Dendritic cell treated with granulocyte-macrophage colony-stimulating factor and Interleukin-4, amounts not matched to agents 40 ng/mL and 50 ng/mL, for 4 days (primary cell): ENCODE data around the gene IER3.
A peak's percentile ranks its signal among the peaks of the same experiment; 100 is the strongest.
"Not testable (repeated sequence)": the region's sequence is repeated elsewhere in the genome, so short reads cannot be mapped to it uniquely, and the experiment has no call there.

ENCODE experiments used
- H3K27ac Mint-ChIP-seq: one replicate; pipeline ENCODE4 v1.8.0; 2022; ENCODE audit warnings: mild to moderate bottlenecking, mixed read lengths
- H3K27me3 Mint-ChIP-seq: one replicate; pipeline ENCODE4 v1.8.0; 2022; ENCODE audit warnings: mild to moderate bottlenecking, mixed read lengths
- H3K36me3 Mint-ChIP-seq: one replicate; pipeline ENCODE4 v1.8.0; 2022; ENCODE audit warnings: low read depth, mixed read lengths
- H3K4me1 Mint-ChIP-seq: one replicate; pipeline ENCODE4 v1.8.0; 2022; ENCODE audit warnings: low read depth, mixed read lengths
- H3K4me3 Mint-ChIP-seq: one replicate; pipeline ENCODE4 v1.8.0; 2022; ENCODE audit warnings: mild to moderate bottlenecking, moderate library complexity, mixed read lengths
- H3K9me3 Mint-ChIP-seq: one replicate; pipeline ENCODE4 v1.8.0; 2022; ENCODE audit warnings: mixed read lengths
- intact Hi-C: fragments of 100-400 bp; cut with micrococcal nuclease; formaldehyde crosslinking; loops from one replicate; pipeline ENCODE4 v1.15.0; 2022

Gene IER3

DNA sequence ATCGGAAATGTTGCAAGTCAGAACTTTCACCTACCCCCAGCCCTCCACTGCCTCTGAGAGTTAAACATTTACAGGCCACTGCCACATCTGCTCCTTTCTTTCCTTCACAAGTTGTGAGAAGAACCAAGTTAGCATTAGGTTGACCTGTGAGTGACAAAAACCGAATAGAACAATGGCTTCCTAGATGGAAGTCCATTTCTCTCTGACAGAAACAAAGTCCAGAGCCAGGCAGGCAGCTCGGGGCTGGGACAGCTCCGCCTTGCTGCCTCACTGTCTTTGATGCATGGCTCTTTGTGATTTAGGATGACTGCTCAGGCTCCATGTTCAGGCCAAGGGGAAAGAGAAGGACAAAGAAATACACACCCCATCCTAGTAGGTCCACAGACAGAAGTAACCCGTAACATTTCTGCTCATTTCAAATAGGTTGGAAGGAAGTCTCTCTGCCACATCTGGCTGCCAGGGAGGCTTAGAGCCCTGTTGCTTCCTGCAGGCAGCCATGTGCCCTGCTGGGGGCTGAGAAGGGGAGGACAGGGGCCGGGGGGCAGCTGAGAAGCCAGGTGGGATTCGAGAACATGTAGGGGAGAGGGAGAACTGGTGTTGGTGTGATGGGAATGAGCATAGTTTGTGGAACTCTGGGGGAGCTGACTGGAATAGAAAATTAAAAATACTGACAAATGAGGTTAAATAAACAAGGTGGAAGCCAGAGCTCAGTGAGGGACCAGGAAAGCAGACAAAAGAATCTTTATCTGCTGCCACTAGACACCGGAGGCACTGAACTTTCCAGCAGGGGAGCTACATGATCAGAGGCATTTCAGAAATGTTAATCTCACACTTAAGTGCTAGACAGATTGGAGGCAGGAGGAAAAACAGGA, 19.5 kb upstream of the IER3 start:
- no peak overlapping the region for H3K4me3 Mint-ChIP-seq
- peaks cover 65% of the 10 kb centered on the region for H3K4me1 Mint-ChIP-seq
- H3K27me3 Mint-ChIP-seq: peaks cover 13% of the 10 kb centered on the region
- intact Hi-C loops: no loop called here
- H3K27ac Mint-ChIP-seq: peak overlapping the region; percentile 65
- H3K9me3 Mint-ChIP-seq: no peaks in the 10 kb centered on the region
- H3K36me3 Mint-ChIP-seq: no peaks in the 10 kb centered on the region

DNA sequence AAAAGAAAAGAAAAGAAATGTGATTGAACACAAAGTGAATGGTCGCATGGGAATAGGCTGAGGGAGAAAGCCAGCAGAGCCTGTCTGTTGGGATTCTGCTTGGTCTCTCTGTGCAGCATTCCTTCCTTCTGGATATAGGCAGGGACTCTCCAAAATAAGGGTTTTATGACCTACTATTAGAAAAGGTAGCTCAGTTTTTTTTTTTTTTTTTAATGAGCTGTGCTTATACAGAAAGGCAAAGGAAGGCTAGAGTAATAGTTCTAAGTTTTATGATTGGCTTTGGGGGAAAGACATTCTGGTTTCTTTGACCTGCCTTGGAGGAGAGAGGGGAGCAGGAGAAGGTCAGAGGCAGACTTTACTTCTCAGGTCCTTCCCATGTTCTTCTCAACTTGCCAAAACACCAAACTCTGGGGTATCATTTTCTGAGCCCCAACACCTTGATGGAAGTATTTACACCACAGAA, 18.8 kb upstream of the IER3 start:
- no peak overlapping the region for H3K4me3 Mint-ChIP-seq
- no peaks in the 10 kb centered on the region for H3K9me3 Mint-ChIP-seq
- peaks cover 65% of the 10 kb centered on the region for H3K4me1 Mint-ChIP-seq
- intact Hi-C loops: no loop called here
- H3K27ac Mint-ChIP-seq: peak overlapping the region; percentile 65
- no peaks in the 10 kb centered on the region for H3K36me3 Mint-ChIP-seq
- H3K27me3 Mint-ChIP-seq: peaks cover 13% of the 10 kb centered on the region

DNA sequence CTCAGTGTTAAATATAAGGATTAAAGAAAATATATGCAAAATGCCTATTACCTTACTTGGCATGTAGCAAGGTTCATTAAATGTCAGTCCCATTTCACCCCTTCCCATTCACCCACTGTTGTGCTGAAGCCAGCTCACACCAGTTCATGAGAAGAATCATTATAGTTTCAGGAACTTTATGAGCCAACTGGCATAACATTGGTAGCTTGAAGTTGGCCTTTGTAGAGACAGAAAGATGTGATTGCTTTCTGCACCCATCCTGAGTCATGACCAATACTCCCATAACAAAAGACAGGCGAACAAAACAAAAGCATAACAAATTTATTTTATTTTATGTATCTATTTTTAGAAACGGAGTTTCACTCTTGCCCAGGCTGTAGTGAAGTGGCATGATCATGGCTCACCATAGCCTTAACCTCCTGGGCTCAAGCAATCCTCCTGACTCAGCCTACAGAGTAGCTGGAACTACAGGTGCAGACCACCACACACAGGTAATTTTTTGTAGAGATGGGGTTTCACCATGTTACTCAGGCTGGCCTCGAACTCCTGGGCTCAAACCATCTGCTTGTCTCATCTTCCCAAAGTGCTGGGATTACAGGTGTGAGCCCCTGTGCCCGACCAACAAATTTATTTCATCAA, 17.6 kb upstream of the IER3 start:
- H3K9me3 Mint-ChIP-seq: no peaks in the 10 kb centered on the region
- H3K36me3 Mint-ChIP-seq: no peaks in the 10 kb centered on the region
- no peak overlapping the region for H3K27ac Mint-ChIP-seq
- peaks cover 62% of the 10 kb centered on the region for H3K4me1 Mint-ChIP-seq
- peaks cover 13% of the 10 kb centered on the region for H3K27me3 Mint-ChIP-seq
- intact Hi-C loops: no loop called here
- H3K4me3 Mint-ChIP-seq: no peak overlapping the region

DNA sequence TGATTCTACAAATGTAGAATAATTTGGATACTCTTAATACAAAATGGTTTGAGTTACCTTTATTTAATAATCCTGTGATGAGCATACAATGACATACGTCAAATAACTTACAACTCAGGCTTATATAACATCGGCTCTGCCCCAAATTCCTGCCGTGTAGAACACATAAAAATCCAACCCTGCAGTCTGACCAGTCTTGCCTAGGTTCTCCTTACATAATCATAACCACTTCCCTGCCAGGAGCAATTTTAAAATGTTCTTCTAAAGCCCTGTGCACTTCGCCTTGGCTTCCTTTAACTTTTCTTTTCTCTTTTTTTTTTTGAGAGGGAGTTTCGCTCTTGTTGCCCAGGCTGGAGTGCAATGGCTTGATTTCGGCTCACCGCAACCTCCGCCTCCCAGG, 16.2 kb upstream of the IER3 start:
- H3K9me3 Mint-ChIP-seq: no peaks in the 10 kb centered on the region
- no peaks in the 10 kb centered on the region for H3K36me3 Mint-ChIP-seq
- no peak overlapping the region for H3K4me3 Mint-ChIP-seq
- peaks cover 62% of the 10 kb centered on the region for H3K4me1 Mint-ChIP-seq
- peak overlapping the region; percentile 90 for H3K27ac Mint-ChIP-seq
- intact Hi-C loops: no loop called here
- H3K27me3 Mint-ChIP-seq: peaks cover 7% of the 10 kb centered on the region

DNA sequence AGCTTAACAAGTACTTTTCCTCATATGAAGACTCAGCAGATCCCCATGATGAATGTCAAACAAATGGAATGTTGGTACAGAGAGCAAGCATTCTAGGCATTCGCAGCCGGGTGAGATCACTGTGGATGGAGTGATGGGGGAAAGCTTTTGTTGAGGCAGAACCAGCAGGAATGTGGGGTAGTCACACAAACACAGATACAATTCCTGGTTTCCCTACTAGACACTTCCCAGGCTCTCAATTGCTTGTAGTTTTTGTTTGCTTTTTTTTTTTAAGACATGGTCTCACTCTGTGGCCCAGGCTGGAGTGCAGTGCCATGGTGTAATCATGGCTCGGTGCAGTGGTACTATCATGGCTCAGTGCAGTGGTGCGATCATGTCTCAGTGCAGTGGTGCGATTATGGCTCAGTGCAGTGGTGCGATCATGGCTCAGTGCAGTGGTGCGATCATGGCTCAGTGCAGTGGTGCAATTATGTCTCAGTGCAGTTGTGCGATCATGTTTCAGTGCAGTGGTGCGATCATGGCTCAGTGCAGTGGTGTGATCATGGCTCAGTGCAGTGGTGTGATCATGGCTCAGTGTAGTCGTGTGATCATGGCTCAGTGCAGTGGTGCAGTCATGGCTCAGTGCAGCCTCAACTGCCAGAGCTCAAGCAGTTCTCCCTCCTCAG, 15.4 kb upstream of the IER3 start:
- H3K4me1 Mint-ChIP-seq: peaks cover 68% of the 10 kb centered on the region
- peak overlapping the region; percentile 90 for H3K27ac Mint-ChIP-seq
- H3K9me3 Mint-ChIP-seq: no peaks in the 10 kb centered on the region
- intact Hi-C loops: no loop called here
- H3K4me3 Mint-ChIP-seq: no peak overlapping the region
- peaks cover 7% of the 10 kb centered on the region for H3K27me3 Mint-ChIP-seq
- H3K36me3 Mint-ChIP-seq: no peaks in the 10 kb centered on the region

DNA sequence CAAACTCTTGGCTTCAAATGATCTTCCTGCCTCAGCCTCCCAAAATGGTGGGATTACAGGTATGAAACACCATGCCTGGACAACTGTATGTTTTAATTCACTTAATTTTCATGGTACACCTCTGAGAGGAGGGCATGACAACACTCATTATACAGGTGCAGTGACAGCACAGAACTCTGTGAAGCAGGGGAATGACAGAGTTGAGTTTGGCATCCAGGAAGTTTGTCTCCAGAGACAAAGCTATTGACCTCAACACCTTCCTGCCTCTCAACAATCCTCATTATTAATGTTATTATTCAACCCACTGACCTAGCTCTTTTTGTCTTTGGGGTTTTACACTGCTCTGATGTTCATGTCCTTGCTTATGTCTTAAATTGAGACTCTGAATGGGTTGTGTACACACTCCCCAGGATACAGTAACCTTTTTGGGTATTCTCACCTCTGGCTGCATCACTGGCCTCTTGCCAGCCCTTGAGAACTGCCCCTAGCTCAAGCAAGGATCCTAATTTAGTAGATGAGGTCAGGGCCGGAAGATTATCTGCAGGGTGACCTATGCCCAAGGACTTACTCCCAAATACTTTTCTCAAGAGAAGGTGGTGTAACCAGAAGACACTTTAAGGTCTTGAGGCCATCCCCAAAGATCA, 13.0 kb upstream of the IER3 start:
- Mint-ChIP-seq H3K27me3 (no peaks in the 10 kb centered on the region), H3K36me3 (no peaks in the 10 kb centered on the region), H3K4me1 (peaks cover 65% of the 10 kb centered on the region), H3K4me3 (no peak overlapping the region), H3K27ac (peak overlapping the region; percentile 85), H3K9me3 (no peaks in the 10 kb centered on the region)
- intact Hi-C loops: no loop called here

DNA sequence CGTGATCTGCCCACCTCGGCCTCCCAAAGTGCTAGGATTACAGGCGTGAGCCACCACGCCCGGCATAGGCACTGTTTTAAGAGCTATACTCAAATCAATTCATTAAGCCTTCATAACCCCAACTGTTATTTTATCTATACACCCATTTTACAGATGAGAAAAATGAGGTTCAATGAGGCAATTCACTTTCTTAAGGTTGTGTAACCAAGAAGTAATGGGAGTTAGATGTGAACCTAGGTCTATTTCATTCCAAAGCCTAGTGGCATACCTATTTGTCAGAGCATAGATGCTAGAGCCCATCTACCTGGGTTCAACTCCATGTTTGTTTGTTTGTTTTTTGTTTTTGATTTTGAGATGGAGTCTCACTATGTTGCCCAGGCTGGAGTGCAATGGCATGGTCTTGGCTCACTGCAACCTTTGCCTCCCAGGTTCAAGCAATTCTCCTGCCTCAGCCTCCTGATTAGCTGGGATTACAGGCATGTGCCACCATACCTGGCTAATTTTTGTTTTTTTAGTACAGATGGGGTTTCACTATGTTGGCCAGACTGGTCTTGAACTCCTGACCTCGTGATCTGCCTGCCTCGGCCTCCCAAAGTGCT, 12.2 kb upstream of the IER3 start:
- peak overlapping the region; percentile 85 for H3K27ac Mint-ChIP-seq
- intact Hi-C loops, H3K9me3 Mint-ChIP-seq: not testable (repeated sequence)

DNA sequence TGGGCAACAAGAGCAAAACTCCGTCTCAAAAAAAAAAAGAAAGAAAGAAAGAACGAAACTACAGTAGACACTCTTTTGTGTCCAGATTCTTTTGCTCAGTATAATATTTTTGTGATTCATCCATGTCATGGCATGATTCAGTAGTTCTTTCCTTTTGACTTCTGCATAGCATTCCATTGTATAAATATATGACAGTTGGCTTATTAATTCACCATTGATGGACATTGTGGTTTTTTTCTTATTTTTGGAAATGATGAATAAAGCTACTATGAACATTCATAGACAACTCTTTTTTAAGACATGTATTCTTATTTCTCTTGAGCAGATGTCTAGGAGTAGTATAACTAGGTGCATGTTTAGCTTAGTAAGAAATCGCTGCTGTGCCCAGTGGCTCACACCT, 10.3 kb upstream of the IER3 start:
- no peaks in the 10 kb centered on the region for H3K27me3 Mint-ChIP-seq
- no peaks in the 10 kb centered on the region for H3K36me3 Mint-ChIP-seq
- H3K4me1 Mint-ChIP-seq: peaks cover 68% of the 10 kb centered on the region
- H3K27ac Mint-ChIP-seq: peak overlapping the region; percentile 92
- intact Hi-C loops: no loop called here
- no peaks in the 10 kb centered on the region for H3K9me3 Mint-ChIP-seq
- no peak overlapping the region for H3K4me3 Mint-ChIP-seq

More for the DNA sequence above, 12.2 kb upstream of the IER3 start:
- H3K27me3 Mint-ChIP-seq, H3K36me3 Mint-ChIP-seq: not testable (repeated sequence)
- H3K4me3 Mint-ChIP-seq: peak overlapping the region; percentile 4
- peaks cover 74% of the 10 kb centered on the region for H3K4me1 Mint-ChIP-seq

DNA sequence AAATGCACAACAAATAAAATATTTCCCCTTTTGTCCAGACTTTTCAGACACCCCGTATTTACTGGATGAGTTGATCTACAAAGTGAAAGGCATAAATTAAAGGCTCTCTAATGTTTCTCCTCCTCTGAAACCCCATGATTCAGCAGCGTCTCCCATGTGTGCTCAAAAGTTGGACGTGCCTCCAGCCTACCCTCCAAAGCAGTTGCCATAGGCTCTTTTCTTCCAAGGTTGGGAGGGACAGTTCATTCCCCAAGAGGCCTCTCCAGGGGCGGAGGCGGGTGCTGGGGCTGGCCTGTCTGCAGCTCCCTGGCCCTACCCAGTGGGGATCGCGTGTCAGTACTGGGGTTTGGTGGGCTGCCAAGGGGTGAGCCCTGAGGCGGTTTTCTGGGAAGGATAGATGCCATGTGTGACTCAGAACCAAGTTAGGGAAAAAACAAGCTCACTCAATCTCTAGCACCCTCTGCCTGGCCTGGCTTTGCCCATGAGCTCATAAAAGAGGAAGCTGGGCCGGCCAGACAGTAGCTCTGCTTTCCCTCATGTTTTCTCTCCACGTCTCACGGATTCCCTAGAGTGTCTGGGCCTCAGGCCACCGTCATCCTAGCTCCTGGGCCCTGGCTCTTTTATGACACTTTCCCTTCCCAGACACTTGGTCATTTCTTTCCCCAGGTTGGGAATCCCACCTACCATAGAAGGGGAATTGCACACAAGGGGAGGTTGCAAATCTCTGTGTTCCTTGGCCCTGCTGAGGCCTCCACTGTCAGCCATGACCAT, 8.0 kb upstream of the IER3 start:
- Mint-ChIP-seq H3K9me3 (no peaks in the 10 kb centered on the region), H3K27me3 (peaks cover 2% of the 10 kb centered on the region), H3K36me3 (no peaks in the 10 kb centered on the region), H3K4me1 (peaks cover 73% of the 10 kb centered on the region), H3K27ac (peak overlapping the region; percentile 92), H3K4me3 (no peak overlapping the region)
- intact Hi-C loops: loop anchor here (1.0 to 2.0 kb wide), 2 partner anchors 8 to 30 kb away; partner anchors contain the start of gene IER3

DNA sequence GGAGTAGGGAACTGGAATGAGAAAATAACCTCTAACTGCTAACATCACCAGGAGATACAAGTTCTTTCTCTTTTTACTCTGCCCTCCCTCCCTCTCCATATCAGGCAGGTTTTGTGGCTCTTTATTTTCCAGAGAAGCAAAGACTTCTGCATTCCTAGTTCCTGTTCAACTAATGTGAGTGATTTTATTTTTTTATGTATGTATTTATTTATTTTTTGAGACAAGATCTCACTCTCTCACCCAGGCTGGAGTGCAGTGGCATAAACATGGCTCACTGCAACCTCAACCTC, 6.0 kb upstream of the IER3 start:
- H3K4me3 Mint-ChIP-seq: no peak overlapping the region
- no peaks in the 10 kb centered on the region for H3K36me3 Mint-ChIP-seq
- H3K9me3 Mint-ChIP-seq: no peaks in the 10 kb centered on the region
- intact Hi-C loops: no loop called here
- peaks cover 70% of the 10 kb centered on the region for H3K4me1 Mint-ChIP-seq
- peak overlapping the region; percentile 92 for H3K27ac Mint-ChIP-seq
- peaks cover 4% of the 10 kb centered on the region for H3K27me3 Mint-ChIP-seq

DNA sequence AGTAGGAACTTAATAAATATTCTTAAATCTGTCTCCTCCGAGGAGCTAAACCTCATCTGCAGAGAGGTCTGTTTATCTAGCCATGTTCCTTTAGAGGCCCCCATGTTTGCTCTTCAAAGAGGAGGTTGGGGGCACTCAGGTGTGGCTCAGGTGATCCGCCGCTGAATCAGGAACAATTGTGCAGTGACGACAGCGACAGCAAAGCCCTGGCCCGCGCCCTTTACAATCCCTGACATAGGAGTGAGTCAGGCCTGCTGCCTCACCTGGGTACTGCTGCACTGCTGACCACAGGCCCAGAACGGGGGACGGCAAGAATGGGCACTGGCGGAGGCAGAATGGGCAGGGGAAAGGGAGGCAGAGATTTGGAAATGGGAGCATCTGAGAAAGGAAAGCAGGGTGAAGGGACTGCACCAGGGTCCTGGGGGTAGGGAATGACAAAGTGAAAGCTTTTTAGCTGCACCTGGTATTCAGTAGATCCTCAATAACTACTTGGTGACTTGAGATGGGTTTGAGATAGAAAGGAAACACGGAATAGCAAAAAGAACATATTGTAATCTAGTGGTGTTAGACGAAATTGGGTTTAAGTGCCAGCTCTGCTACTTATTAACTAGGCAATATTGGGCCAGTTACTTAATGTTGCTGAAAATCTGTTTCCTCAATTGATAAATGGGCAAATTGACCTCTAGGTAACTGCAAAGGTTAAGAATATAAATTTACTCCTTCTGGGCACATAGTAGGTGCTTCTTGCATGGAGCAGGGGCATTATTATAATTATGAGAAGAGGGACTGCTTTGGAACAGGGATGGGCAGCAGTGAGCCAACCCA, 5.4 kb upstream of the IER3 start:
- H3K9me3 Mint-ChIP-seq: no peaks in the 10 kb centered on the region
- intact Hi-C loops: no loop called here
- H3K4me1 Mint-ChIP-seq: peaks cover 71% of the 10 kb centered on the region
- H3K27ac Mint-ChIP-seq: peak overlapping the region; percentile 92
- H3K4me3 Mint-ChIP-seq: peak overlapping the region; percentile 37
- no peaks in the 10 kb centered on the region for H3K36me3 Mint-ChIP-seq
- H3K27me3 Mint-ChIP-seq: peaks cover 4% of the 10 kb centered on the region

DNA sequence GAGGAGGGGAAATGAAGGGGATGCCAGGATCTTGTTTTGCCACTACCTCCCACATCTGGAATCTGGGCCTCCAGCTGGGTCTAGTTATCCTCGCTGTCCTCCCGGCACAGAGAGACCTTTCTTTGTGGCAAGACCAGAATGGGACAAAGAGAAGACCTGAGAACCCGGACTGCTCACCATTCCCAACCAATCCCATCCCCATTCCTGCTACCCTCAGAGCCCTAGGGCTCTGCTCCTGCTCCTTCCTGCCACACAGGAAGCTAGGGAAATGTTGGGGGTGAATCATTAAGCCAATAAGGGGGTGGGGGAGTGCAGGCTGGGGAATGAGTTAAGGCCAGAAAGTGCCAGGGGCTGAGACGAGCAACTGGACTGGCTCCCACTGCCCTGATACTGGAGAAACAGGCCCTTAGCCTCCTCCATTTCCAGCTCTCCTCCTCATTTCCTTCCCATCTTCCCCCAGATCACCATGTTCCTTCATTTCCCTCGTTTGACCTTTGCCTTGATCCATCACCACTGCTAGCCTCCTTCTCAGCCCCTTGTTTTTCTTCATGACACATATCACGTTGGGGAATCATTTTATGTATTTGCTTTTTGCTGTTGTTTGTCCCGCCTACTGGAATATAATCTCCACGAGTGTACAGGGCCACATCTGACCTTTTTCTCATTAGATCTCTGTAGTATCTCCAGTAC, 4.6 kb upstream of the IER3 start:
- peaks cover 4% of the 10 kb centered on the region for H3K36me3 Mint-ChIP-seq
- intact Hi-C loops: no loop called here
- peaks cover 76% of the 10 kb centered on the region for H3K4me1 Mint-ChIP-seq
- H3K27me3 Mint-ChIP-seq: peaks cover 4% of the 10 kb centered on the region
- H3K27ac Mint-ChIP-seq: peak overlapping the region; percentile 92
- H3K4me3 Mint-ChIP-seq: no peak overlapping the region
- H3K9me3 Mint-ChIP-seq: no peaks in the 10 kb centered on the region
